NCI-H446 (cell line): ENCODE data around the gene GNAI2.
"Not testable (repeated sequence)": the region's sequence is repeated elsewhere in the genome, so short reads cannot be mapped to it uniquely, and the experiment has no call there.

Experiments
- DNase-seq, 2 experiments: peaks; one replicate each; lab custom pipeline; 2025; lab: John Stamatoyannopoulos, UW

The GNAI2 gene

GRCh38 chr3:50245251-50245745, 9.3 kb downstream of the GNAI2 start:
- DNase-seq = no peak

GRCh38 chr3:50245831-50246516, 10.0 kb downstream of the GNAI2 start:
- peak; percentile 50 to 61 for DNase-seq

DNA sequence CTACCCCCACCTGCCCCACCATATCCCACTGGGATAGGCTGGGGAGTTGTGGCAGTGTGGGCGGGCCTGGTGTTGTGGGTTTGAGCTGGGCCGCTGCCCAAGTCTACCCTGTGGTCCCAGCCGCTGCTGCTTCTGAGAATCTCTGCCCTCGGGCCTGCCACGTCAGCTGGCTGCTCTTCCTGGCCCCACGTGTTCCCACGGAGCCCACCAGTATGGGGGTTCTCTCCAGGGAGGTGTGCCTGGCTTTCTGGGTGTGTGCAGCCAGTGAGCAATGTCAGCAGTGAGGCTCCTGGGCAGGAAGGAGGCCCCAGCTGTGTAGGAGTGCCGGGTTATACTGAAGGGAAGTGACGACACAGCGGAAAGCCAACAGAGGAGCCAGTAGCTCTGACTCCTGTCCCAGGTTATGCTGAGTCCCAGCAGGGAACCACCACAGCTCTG, 10.5 kb downstream of the GNAI2 start:
- no peak for DNase-seq

DNA sequence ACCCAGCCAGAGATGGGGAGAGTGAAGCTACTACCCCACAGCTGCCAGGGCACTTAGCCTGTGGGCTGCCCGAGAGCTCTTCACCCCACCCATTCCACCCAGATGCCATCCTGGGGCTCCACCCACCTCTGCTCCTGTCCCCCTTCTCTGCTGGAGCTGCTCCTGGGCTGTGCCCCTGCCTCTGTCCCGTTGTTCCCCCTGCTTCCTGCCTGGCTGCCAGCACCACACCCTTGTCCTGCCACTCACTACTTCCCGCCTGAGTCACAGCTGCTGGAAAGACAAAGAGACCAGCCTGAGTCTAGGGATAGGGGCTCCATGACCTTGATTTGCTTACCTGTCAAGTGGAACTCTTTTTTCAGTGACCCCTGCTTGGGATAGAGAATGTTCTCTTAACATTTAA, 12.4 kb downstream of the GNAI2 start:
- DNase-seq = no peak

- no peak for DNase-seq
These were observed 13.5 kb downstream of the GNAI2 start for GRCh38 chr3:50249457-50249856.

DNA sequence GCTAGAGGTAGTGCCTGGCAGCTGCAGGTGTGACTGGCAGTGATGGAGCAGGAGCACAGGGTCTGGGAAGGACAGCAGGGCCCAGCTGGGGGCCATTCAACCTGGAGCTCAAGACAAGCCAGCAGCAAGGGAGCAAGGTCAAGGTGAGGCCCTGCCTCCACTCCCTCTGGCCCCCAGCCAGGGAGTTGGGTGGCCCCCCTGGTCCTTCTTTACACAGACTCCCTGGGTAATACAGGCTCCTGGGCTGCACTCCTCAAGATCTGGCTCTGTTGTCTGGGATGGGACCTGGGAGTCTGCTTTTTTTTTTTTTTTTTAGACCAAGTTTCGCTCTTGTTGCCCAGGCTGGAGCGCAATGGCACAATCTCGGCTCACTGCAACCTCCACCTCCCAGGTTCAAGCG, 14.5 kb downstream of the GNAI2 start:
- no peak for DNase-seq

DNA sequence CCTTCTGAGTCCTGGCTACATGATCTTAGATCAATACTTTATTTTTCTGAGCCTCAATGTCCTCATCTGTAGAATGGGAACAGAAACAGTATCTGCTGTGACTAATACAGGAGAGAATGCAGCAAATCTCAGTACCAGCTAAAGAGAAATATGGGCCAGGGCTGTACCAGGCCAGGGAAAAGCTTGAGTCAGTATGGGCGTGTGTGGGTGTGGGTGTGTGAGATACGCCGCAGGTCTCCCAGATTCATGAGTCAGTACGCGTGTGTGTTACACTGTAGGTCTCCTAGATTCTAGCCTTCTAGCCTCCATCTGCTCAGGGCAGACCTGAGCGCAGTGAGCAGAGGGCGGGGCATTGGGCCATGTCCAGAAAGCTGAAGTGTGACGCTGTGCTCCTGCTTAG, 15.2 kb downstream of the GNAI2 start:
- DNase-seq = no peak

GRCh38 chr3:50254577-50255250, 18.7 kb downstream of the GNAI2 start:
- no peak for DNase-seq

DNA sequence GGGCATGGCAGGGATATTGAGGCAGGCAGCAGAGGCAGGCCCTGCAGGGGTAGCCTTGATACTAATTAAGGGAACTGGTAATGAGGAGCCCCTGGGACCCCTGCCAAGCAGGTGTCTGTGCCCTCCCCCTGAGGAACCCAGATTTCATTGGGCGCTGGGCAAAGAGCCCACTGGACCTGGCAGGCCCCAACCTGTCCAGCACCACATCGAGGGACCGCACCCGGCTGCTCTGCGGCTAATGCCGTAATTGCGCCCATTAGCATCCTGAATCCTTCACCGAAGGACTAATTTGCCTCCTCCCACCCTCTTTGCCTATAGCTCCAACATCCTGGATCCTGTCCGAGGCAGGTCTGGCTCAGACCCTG, 19.2 kb downstream of the GNAI2 start:
- DNase-seq = no peak

GRCh38 chr3:50256978-50257890, 21.2 kb downstream of the GNAI2 start:
- DNase-seq = peak in 1 of 2 experiments; percentile 17

DNA sequence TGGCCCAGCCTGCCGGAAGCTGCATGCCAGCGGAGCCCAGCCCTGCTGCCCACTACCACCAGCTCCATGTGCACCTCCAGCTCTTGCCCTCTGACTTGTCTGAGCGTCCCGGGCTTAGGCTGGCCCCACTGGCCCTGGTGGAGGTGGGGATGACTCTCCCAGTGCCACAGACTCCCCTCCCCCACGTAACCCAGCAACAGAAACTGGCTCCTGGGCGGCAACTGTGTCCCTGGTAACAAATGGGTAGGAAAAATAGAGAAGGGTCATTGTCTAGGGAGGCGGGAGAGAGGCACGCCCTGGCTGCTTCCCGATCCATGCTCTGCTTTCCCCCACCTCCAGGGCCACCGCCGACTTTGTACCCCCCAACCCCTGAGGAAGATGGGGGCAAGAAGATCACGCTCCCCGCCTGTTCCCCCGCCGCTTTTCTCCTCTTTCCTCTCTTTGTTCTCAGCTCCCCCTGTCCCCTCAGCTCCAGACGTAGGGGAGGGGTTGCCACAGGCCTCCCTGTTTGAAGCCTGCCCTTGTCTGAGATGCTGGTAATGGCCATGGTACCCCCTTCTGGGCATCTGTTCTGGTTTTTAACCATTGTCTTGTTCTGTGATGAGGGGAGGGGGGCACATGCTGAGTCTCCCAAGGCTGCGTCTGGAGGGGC, 22.2 kb downstream of the GNAI2 start:
- no peak for DNase-seq

DNA sequence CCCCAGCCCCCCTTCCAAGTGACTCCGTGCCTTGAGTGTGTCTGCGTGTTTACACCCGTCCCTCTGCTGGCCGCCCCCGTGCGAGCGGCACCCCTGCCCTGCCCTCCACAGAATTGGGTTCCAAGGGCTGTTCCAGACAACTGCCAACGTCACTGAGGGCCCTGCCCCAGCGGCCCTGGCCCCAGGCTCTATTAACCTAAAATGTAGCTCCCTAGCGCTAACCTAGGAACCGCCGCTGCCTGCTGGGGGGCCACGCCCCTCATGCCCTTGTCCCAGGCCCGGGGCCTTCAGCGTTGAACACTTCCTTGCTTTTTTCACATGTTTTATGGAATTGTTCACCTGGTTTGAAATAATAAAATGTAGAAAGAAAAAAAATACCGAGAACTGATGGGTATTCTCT, 23.0 kb downstream of the GNAI2 start:
- DNase-seq = no peak

DNA sequence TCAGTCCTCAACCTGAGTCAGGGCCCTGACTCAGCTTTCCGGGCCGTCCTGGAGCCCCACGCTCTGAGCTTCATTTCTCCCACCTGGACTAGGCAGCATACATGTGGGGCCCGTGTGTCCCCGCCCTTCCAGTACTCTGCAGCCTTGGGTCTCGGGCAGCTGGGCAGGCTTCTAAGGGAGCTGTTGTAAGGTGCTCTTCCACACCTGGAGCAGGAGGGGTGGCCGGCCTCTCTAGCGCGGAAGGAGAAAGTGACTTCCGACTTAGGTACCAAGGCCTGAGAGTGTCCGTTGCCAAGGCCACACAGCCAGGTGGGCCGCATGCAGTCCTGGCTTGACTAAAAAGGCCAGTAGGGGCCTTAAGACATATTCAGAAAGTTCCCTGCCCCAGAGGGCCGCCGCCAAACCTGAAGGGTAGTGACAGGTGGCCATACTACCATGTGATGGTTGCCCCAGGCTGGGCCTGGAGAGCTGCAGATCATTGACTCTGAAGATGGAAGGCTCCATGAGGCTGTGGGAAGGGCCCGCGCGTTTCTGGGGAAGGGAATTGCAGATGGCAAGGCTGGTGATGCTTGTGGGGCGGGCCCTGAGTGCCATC, 23.5 kb downstream of the GNAI2 start:
- DNase-seq = no peak

DNA sequence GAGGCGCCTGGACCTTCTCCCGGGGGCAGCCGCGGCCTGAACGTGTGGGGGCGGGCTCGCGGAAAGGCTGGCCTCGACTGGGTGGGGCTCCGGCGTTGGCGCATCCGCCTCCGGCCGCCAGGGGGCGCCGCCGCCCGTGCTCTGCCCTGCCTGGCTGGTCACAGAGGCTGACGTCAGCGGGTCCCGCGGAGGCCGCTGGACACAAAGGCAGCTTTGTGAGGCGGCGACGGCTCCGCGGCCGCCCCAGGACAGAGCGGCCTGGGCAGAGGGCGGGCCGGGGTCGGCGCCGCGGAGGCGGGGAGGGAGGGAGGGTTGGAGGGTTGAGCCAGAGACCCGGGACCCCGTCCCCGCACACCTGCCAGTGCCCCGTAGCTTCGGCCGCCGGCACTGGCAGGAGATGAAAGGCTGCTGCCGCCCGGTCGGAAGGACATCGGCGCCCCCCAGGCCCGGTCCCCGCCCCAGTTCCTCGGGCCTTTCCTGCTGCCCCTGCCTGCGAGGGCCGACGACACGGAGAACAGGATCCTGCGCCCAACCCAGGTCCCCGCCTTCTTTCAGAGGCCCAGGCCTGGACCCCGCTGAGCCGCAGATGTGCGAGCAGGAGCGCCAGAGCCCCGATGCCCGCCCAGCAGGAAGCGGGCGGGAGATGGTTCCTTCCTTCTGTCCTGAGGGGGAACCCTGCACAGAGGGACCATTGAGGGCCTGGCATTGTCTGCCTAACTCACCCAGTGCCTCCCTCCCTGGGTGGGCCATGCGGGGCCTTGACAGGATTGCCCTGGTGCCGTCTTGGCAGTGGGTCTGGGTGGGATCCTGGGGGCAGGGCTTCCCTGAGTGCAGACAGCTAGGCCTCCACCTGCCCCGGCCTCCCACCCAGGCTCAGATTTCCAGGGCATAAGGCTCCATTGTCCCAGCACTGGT, 24.3 kb downstream of the GNAI2 start:
- DNase-seq = peak; percentile 18 to 84

GRCh38 chr3:50260942-50261441, 25.0 kb downstream of the GNAI2 start:
- DNase-seq = no peak

GRCh38 chr3:50261505-50261904, 25.5 kb downstream of the GNAI2 start:
- no peak for DNase-seq

DNA sequence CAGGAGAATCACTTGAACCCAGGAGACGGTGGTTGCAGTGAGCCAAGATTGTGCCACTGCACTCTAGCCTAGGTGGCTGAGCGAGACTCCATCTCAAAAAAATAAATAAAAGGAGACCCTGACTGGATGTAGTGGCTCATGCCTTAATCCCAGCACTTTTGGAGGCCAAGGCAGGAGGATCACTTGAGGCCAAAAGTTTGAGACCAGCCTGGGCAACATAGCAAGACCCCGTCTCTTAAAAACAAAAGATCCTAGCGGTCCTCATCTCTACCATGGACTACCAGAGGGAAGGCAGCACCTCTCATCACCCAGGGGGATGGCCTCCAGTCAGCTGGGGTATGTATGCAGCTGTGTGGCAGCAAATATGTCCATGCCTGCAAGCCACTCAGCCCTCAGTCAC, 26.2 kb downstream of the GNAI2 start:
- not testable (repeated sequence) for DNase-seq

DNA sequence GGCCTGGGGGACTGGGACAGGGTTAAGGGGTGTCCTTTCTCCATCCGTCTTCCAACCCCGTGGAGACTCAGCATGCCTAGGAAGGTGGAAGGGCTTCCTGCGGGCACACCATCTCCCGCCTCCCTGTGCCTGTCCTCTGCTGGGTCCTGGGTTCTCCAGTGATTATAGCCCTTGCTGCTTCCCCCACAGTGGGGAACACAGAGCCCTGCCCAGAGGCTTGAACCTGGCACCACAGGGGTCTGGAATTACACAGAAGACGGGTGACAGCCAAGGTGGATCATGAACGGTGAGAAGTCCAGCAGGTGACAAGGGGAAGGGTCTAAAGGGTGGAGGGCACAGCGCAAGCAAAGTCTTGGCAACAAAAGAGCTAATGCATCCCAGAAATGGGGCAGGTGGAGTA, 26.8 kb downstream of the GNAI2 start:
- no peak for DNase-seq

DNA sequence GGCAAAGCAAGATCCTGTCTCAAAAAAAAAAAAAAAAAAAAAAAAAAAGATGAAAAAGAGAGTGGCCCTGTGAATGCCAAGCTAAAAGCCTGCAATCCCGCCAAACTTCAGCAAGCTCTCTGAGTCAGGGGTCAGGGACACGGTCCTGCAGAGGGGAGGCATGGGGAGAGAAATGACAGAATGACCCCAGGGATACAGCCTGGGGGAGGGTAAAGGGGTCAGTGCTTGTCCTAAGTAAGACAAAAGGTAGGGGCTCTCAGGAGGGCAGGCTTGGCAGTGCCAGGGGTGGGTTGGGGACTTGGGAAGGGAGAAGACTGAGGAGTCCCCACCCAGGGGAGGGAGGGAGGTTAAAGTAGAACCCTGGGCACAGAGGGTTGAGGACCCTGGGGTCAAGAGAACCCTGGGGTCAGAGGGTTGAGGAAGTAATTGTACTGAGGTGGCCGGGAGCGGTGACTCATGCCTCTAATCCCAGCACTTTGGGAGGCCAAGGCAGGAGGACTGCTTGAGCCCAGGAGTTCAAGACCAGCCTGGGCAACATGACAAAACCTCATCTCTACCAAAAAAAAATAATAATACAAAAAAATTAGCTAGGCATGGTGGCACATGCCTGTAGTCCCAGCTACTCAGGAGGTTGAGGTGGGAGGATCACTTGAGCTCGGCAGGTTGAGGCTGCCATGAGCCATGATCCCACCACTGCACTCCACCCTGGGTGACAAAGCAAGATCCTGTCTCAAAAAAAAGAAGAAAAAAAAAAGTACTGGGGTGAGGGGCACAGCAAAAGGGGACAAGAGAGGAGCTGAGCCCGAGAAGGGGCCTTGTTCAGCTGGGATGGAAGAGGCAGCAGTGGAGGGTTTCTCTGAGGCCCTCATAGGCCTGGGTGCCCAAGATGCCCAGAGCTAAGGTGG, 27.7 kb downstream of the GNAI2 start:
- DNase-seq = no peak
